GM12878 (cell line): ENCODE measurements around the gene SLC15A5.

Experiments used
- BCLAF1 ChIP-seq: fragments of 450-650 bp; IDR thresholded peaks from 2 replicates; pipeline ENCODE4 v1.6.1; 2017; ENCODE audit warnings: antibody characterized with exemption, mild to moderate bottlenecking, moderate library complexity
- GABPA ChIP-seq: IDR thresholded peaks from 2 replicates; pipeline ENCODE4 v1.6.1; 2014; ENCODE audit warnings: antibody characterized with exemption, low read depth, mild to moderate bottlenecking, inconsistent platforms
- KLF5 ChIP-seq: fragments of 450-650 bp; IDR thresholded peaks from 2 replicates; pipeline ENCODE4 v1.6.1; 2014; ENCODE audit warnings: mild to moderate bottlenecking; ENCODE audit not compliant: partially characterized antibody
- NFXL1 ChIP-seq: fragments of 450-650 bp; IDR thresholded peaks from 2 replicates; pipeline ENCODE4 v1.6.1; 2017; ENCODE audit warnings: antibody characterized with exemption, mild to moderate bottlenecking, borderline replicate concordance
- POLR2A ChIP-seq: IDR thresholded peaks from 2 replicates; pipeline ENCODE4 v1.6.1; 2011; ENCODE audit warnings: low read depth, mild to moderate bottlenecking, low read length
- POLR2AphosphoS5 ChIP-seq: IDR thresholded peaks from 2 replicates; pipeline ENCODE4 v1.6.1; 2011; ENCODE audit warnings: mild to moderate bottlenecking, low read length, inconsistent platforms
- TAF1 ChIP-seq: IDR thresholded peaks from 2 replicates; pipeline ENCODE4 v1.6.1; 2011; ENCODE audit warnings: mild to moderate bottlenecking, low read depth, low read length, borderline replicate concordance
- ZBED1 ChIP-seq: IDR thresholded peaks from 2 replicates; pipeline ENCODE4 v1.6.1; 2016; ENCODE audit warnings: borderline replicate concordance
- ZBTB11 ChIP-seq: fragments of 450-650 bp; formaldehyde crosslinking; IDR thresholded peaks from 2 replicates; pipeline ENCODE4 v1.5.0; 2022; ENCODE audit warnings: mild to moderate bottlenecking, missing genetic modification characterization

DNA sequence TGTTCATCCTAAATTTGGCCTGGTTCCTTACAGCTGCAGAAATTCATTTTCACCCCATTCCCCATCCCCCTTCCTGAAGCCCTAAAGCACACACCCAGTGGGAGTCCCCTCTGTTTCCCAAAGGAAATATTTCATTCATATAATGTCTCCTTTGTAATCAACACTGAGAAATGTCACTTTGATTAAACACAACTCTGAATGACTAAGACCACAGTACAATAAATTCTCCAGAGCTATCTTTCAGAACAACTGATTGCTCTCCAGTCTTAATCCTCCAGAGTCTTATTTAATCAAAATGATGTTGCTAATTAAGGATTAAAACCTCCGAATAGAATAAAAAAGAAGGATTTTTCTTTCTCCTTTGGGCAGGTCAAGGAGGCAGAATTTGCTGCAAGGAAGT, 6.4 kb downstream of the SLC15A5 start:
- TF ChIP-seq NFXL1: no peak
- no peak for TF ChIP-seq POLR2AphosphoS5
- no peak for TF ChIP-seq ZBED1
- TF ChIP-seq ZBTB11: no peak
- no peak for TF ChIP-seq GABPA
- no peak for TF ChIP-seq POLR2A
- TF ChIP-seq BCLAF1: no peak
- TF ChIP-seq KLF5: no peak
- no peak for TF ChIP-seq TAF1
